Measurements from ENCODE around the gene OR1M1.

GRCh38 chr19:9039728-9040127 lies 47.1 kb upstream of the OR1M1 start:
- no peak for TF ChIP-seq CTCF (IDR thresholded peaks at IDR 0.05 in 2 of 3, conservative IDR thresholded peaks at IDR 0.05 in 1 of 3; ENCODE audit: control insufficient read depth in 2 of 3, extremely low read depth in 1 of 3, insufficient read depth in 1 of 3, low read depth in 3 of 3, low read length in 3 of 3)
- no peak for TF ChIP-seq MTA2 (IDR thresholded peaks at IDR 0.05; ENCODE audit: low read depth)
- TF ChIP-seq EZH2 (IDR thresholded peaks at IDR 0.05; ENCODE audit: borderline replicate concordance, control insufficient read depth, low read depth, low read length) = no peak
- TF ChIP-seq FOXK2 (IDR thresholded peaks at IDR 0.05) = no peak
- TF ChIP-seq EED (IDR thresholded peaks at IDR 0.05; ENCODE audit: low read depth) = no peak
- no peak for TF ChIP-seq HCFC1 (IDR thresholded peaks at IDR 0.05; ENCODE audit: low read length)
- no peak for TF ChIP-seq RFX5 (IDR thresholded peaks at IDR 0.05; ENCODE audit: low read depth, low read length)
- TF ChIP-seq POLR2A (IDR thresholded peaks at IDR 0.05; ENCODE audit: low read depth, low read length) = no peak
- TF ChIP-seq CHD1 (IDR thresholded peaks at IDR 0.05; ENCODE audit: low read depth, low read length) = no peak
- no peak for TF ChIP-seq ETV6 (conservative IDR thresholded peaks at IDR 0.05 in 1 of 2, IDR thresholded peaks at IDR 0.05 in 1 of 2; ENCODE audit: borderline replicate concordance in 1 of 2, low read depth in 1 of 2)
- no peak for TF ChIP-seq PAX5 (IDR thresholded peaks at IDR 0.05; ENCODE audit: borderline replicate concordance, low read depth, low read length)

Data from GM12878 (cell line).